A673 (cell line): ENCODE results near the gene PSMF1.

Source experiments
- CTCF ChIP-seq: fragments of 300-800, 200-600 bp; sonication (generic); conservative IDR thresholded peaks from 2 replicates; pipeline ENCODE4 v1.5.1; 2017; ENCODE audit warnings: low read depth, mild to moderate bottlenecking, antibody characterized with exemption, low read length, moderate library complexity, mixed read lengths
- EZH2 ChIP-seq: fragments of 200-600 bp; sonication (generic); IDR thresholded peaks from 2 replicates; pipeline ENCODE4 v1.6.1; 2017; ENCODE audit warnings: borderline replicate concordance, low read depth, mild to moderate bottlenecking, mixed read lengths, antibody characterized with exemption, low read length; ENCODE audit not compliant: poor library complexity, severe bottlenecking

GRCh38 chr20:1212607-1213396, 94.4 kb downstream of the PSMF1 start:
- peak; percentile 87 for TF ChIP-seq CTCF
- TF ChIP-seq EZH2, result no peak
